Fibroblast of lung (primary cell): ENCODE results near the gene TCEA3. TPM values are rescaled to one million over a fixed set of nuclear protein-coding genes. Genes with fewer than 3 reads are reported as not detected.

Source experiments
- DNase-seq, 2 donors: peaks; one replicate each; pipeline versions ENCODE4 v3.0.0 to v3.0.0-alpha.2; 2010; ENCODE audit warnings: low read depth in 2 of 2
- H2AFZ ChIP-seq: 2 replicates; pipeline ENCODE4 v1.5.1; 2012; ENCODE audit warnings: low read length, control low read depth, inconsistent platforms
- H3K27ac ChIP-seq: 2 replicates; pipeline ENCODE4 v1.5.1; 2011; ENCODE audit warnings: low read length, control low read depth; ENCODE audit not compliant: insufficient read depth
- H3K27me3 ChIP-seq: 2 replicates; pipeline ENCODE4 v1.5.1; 2011; ENCODE audit warnings: mild to moderate bottlenecking, low read length; ENCODE audit not compliant: control insufficient read depth, insufficient read depth
- H3K36me3 ChIP-seq: 2 replicates; pipeline ENCODE4 v1.5.1; 2011; ENCODE audit warnings: low read length; ENCODE audit not compliant: control insufficient read depth, insufficient read depth
- H3K4me1 ChIP-seq: 2 replicates; pipeline ENCODE4 v1.5.1; 2011; ENCODE audit warnings: low read length; ENCODE audit not compliant: control insufficient read depth, insufficient read depth; ENCODE audit errors: extremely low read depth
- H3K4me2 ChIP-seq: 2 replicates; pipeline ENCODE4 v1.5.1; 2011; ENCODE audit warnings: low read length, control low read depth; ENCODE audit not compliant: insufficient read depth; ENCODE audit errors: extremely low read depth
- H3K4me3 ChIP-seq, 4 experiments: fragments of 200-600 bp in 1 of 4; sonication (generic) in 1 of 4; replicated peaks in 1 of 4; 2 replicates each; pipeline ENCODE4 v1.5.1; 2011 to 2016; ENCODE audit warnings: low read length in 4 of 4, low read depth in 3 of 4, mild to moderate bottlenecking in 3 of 4, control low read depth in 2 of 4, inconsistent platforms in 1 of 4, mixed read lengths in 1 of 4; ENCODE audit not compliant: insufficient read depth in 1 of 4; ENCODE audit errors: control extremely low read depth in 1 of 4
- H3K79me2 ChIP-seq: 2 replicates; pipeline ENCODE4 v1.5.1; 2012; ENCODE audit warnings: mild to moderate bottlenecking, low read length, inconsistent platforms; ENCODE audit not compliant: control insufficient read depth, insufficient read depth
- H3K9ac ChIP-seq: 2 replicates; pipeline ENCODE4 v1.5.1; 2011; ENCODE audit warnings: mild to moderate bottlenecking, low read length, control low read depth; ENCODE audit not compliant: insufficient read depth
- H3K9me3 ChIP-seq: 2 replicates; pipeline ENCODE4 v1.5.1; 2012; ENCODE audit warnings: low read depth, low read length; ENCODE audit not compliant: control insufficient read depth, insufficient read depth
- H4K20me1 ChIP-seq: 2 replicates; pipeline ENCODE4 v1.5.1; 2011; ENCODE audit warnings: low read length; ENCODE audit not compliant: control insufficient read depth, insufficient read depth; ENCODE audit errors: extremely low read depth
- CTCF ChIP-seq, 2 donors: IDR thresholded peaks in 1 of 2; conservative IDR thresholded peaks in 1 of 2; 1 replicate in 1 of 2; 2 replicates in 1 of 2; pipeline ENCODE4 v1.5.1; 2011 to 2012; ENCODE audit warnings: low read length in 2 of 2, control low read depth in 1 of 2, inconsistent platforms in 1 of 2, low read depth in 1 of 2, mild to moderate bottlenecking in 1 of 2
- EZH2 ChIP-seq: IDR thresholded peaks from 2 replicates; pipeline ENCODE4 v1.5.1; 2012; ENCODE audit warnings: low read length, control low read depth, mild to moderate bottlenecking; ENCODE audit errors: missing control alignments
- polyA plus RNA-seq, 2 donors: library from polyadenylated mRNA; depleted of rRNA in 1 of 2; stranded (reverse) in 1 of 2; unstranded in 1 of 2; fragments of >200 nt; gene quantifications; 2 replicates each; pipeline ENCODE4 v1.2.1, GENCODE V29; 2011 to 2012; ENCODE audit warnings: missing spikeins in 1 of 2
- total RNA-seq: library from RNA; depleted of rRNA; stranded (reverse); fragments of >200 nt; gene quantifications from 2 replicates; pipeline ENCODE4 v1.2.1, GENCODE V29; 2014

TCEA3 gene
- total and polyA plus RNA-seq, 2 donors (not counting 1 experiment from before 2014, with no cell fraction given) = 12.3 to 44.6 TPM

GRCh38 chr1:23422241-23422877 lies 2.2 kb downstream of the TCEA3 start:
- Histone ChIP-seq H3K9me3 (no peaks in the 10 kb centered on the region), H3K27ac (peak overlapping the region; percentile 61), H3K4me2 (peak overlapping the region; percentile 65), H4K20me1 (no peaks in the 10 kb centered on the region), H3K36me3 (no peaks in the 10 kb centered on the region), H3K4me1 (peaks cover 11% of the 10 kb centered on the region), H3K9ac (no peak overlapping the region), H3K79me2 (no peaks in the 10 kb centered on the region), H2AFZ (peak overlapping the region; percentile 84), H3K4me3 (peak overlapping the region in 1 of 4 experiments; percentile 18), H3K27me3 (no peaks in the 10 kb centered on the region)
- TF ChIP-seq CTCF (conservative IDR thresholded peaks at IDR 0.05 in 1 of 2, IDR thresholded peaks at IDR 0.05 in 1 of 2; ENCODE audit: low read depth in 1 of 2, low read length in 2 of 2) = no peak
- TF ChIP-seq EZH2 = no peak
- peak; percentile 81 to 82 for DNase-seq

GRCh38 chr1:23421753-23422240 lies 2.8 kb downstream of the TCEA3 start:
- Histone ChIP-seq H3K79me2 (no peaks in the 10 kb centered on the region), H4K20me1 (no peaks in the 10 kb centered on the region), H3K4me2 (peak overlapping the region; percentile 65), H3K27ac (peak overlapping the region; percentile 61), H3K9ac (no peak overlapping the region), H3K27me3 (no peaks in the 10 kb centered on the region), H3K4me1 (peaks cover 11% of the 10 kb centered on the region), H2AFZ (peak overlapping the region; percentile 84), H3K4me3 (peak overlapping the region in 1 of 4 experiments; percentile 18), H3K36me3 (no peaks in the 10 kb centered on the region), H3K9me3 (no peaks in the 10 kb centered on the region)
- TF ChIP-seq EZH2 (no peak), CTCF (conservative IDR thresholded peaks at IDR 0.05 in 1 of 2, IDR thresholded peaks at IDR 0.05 in 1 of 2; ENCODE audit: low read depth in 1 of 2, low read length in 2 of 2) (peak in 1 of 2 donors; percentile 21)
- DNase-seq = peak in 1 of 2 donors; percentile 88

- no peak overlapping the region for H2AFZ ChIP-seq
- H3K36me3 ChIP-seq = no peaks in the 10 kb centered on the region
- no peaks in the 10 kb centered on the region for H4K20me1 ChIP-seq
- H3K79me2 ChIP-seq = no peaks in the 10 kb centered on the region
- H3K4me2 ChIP-seq = no peak overlapping the region
- no peaks in the 10 kb centered on the region for H3K27me3 ChIP-seq
- TF ChIP-seq CTCF (conservative IDR thresholded peaks at IDR 0.05 in 1 of 2, IDR thresholded peaks at IDR 0.05 in 1 of 2; ENCODE audit: low read depth in 1 of 2, low read length in 2 of 2) (no peak), EZH2 (no peak)
- H3K9ac ChIP-seq = no peak overlapping the region
- H3K4me3 ChIP-seq = no peak overlapping the region
- H3K9me3 ChIP-seq = no peaks in the 10 kb centered on the region
- no peak for DNase-seq
- peaks cover 11% of the 10 kb centered on the region for H3K4me1 ChIP-seq
- H3K27ac ChIP-seq = no peak overlapping the region
These were observed 3.2 kb downstream of the TCEA3 start for GRCh38 chr1:23421343-23421742.
